Measurements from ENCODE around the gene FHIT.

DNA sequence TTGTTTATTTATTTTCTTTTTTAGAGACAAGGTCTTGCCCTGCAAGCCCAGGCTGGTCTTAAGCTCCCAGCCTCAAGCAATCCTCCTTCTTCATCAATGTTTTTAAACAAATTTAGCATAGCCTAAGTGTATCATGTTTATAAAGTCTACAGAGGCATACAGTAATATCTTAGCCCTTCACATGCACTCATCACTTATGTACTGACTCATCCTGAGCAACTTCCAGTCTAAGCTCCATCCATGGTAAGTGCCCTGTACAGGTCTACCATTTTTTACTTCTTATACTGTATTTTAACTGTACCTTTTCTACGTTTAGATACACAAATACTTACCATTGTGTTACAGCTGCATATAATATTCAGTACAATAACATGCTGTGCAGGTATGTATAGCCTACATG lies 860.0 kb downstream of the FHIT start:
- no peak for TF ChIP-seq POLR2A (IDR thresholded peaks at IDR 0.05; ENCODE audit: low read depth, low read length)
- TF ChIP-seq POLR2AphosphoS5 (IDR thresholded peaks at IDR 0.05; ENCODE audit: low read depth, low read length): no peak
- no peak for TF ChIP-seq TAF1 (IDR thresholded peaks at IDR 0.05; ENCODE audit: borderline replicate concordance, low read depth, low read length)

Data from GM12892 (cell line).